Natural killer cell (primary cell): Measurements from ENCODE around the gene L3MBTL4. TPM values are rescaled to one million over a fixed set of nuclear protein-coding genes. Genes with fewer than 3 reads are reported as not detected.

Experiments used
- ATAC-seq, 3 donors: fragments of 150-1000 bp in 2 of 3; fragments of 200-7000 bp in 1 of 3; cut with Tn5 transposase; 1 replicate in 1 of 3; 2 replicates in 2 of 3; pipeline ENCODE4 v1.10.0; 2021; ENCODE audit warnings: mild to moderate bottlenecking in 2 of 3, moderate library complexity in 2 of 3
- DNase-seq, 2 donors: peaks; one replicate each; pipeline versions ENCODE4 v3.0.0 to v3.0.0-alpha.2; 2013 to 2021; ENCODE audit warnings: mixed read lengths in 1 of 2
- H3K27ac ChIP-seq: one replicate; pipeline ENCODE4 v1.5.1; 2013; ENCODE audit warnings: mild to moderate bottlenecking, low read length
- H3K27me3 ChIP-seq: one replicate; pipeline ENCODE4 v1.6.1; 2013; ENCODE audit warnings: low read length; ENCODE audit not compliant: control insufficient read depth, insufficient read depth
- H3K36me3 ChIP-seq: one replicate; pipeline ENCODE4 v1.6.1; 2013; ENCODE audit warnings: low read length; ENCODE audit not compliant: control insufficient read depth, insufficient read depth
- H3K4me1 ChIP-seq: one replicate; pipeline ENCODE4 v1.6.1; 2013; ENCODE audit warnings: low read length; ENCODE audit not compliant: control insufficient read depth, insufficient read depth
- H3K4me3 ChIP-seq: one replicate; pipeline ENCODE4 v1.5.1; 2013; ENCODE audit warnings: low read length
- H3K9me3 ChIP-seq: one replicate; pipeline ENCODE4 v1.6.1; 2013; ENCODE audit warnings: low read length; ENCODE audit not compliant: control insufficient read depth, insufficient read depth
- H3K27ac Mint-ChIP-seq, 2 donors: one replicate each; pipeline ENCODE4 v1.8.0; 2022; ENCODE audit warnings: mild to moderate bottlenecking in 2 of 2, mixed read lengths in 2 of 2, moderate library complexity in 1 of 2
- H3K27me3 Mint-ChIP-seq, 2 donors: one replicate each; pipeline ENCODE4 v1.8.0; 2022; ENCODE audit warnings: low read depth in 2 of 2, mixed read lengths in 2 of 2
- H3K36me3 Mint-ChIP-seq: one replicate; pipeline ENCODE4 v1.8.0; 2022; ENCODE audit warnings: mixed read lengths
- H3K4me1 Mint-ChIP-seq, 2 donors: one replicate each; pipeline ENCODE4 v1.8.0; 2022; ENCODE audit warnings: mixed read lengths in 2 of 2
- H3K4me3 Mint-ChIP-seq: one replicate; pipeline ENCODE4 v1.8.0; 2022; ENCODE audit warnings: mild to moderate bottlenecking, moderate library complexity, mixed read lengths
- H3K9me3 Mint-ChIP-seq, 2 donors: one replicate each; pipeline ENCODE4 v1.8.0; 2022; ENCODE audit warnings: mixed read lengths in 2 of 2
- CTCF ChIP-seq: fragments of 200-600 bp; IDR thresholded peaks from one replicate; pipeline ENCODE4 v1.8.0; 2022; ENCODE audit warnings: antibody characterized with exemption
- WGBS: methylation state at CpG from one replicate; pipeline ENCODE4 v1.1.7; 2013; ENCODE audit warnings: missing lambda C conversion rate; ENCODE audit not compliant: insufficient coverage; 5-methylcytosine and 5-hydroxymethylcytosine counted together
- intact Hi-C: fragments of 100-400 bp; cut with micrococcal nuclease; formaldehyde crosslinking; loops from one replicate; pipeline ENCODE4 v1.14.2; 2022
- total RNA-seq, 4 donors: library from RNA; stranded (reverse); fragments of 120-200 nt in 1 of 4; gene quantifications; one replicate each; pipeline versions ENCODE4 v1.2.3 to v1.2.4, GENCODE V29; 2013 to 2022

L3MBTL4 gene
- total RNA-seq, 3 donors from 2014 or later (not counting 1 experiment from before 2014, with no cell fraction given) = 27.9 to 34.2 (median 30.0) TPM

GRCh38 chr18:6044319-6044718 lies 370.4 kb downstream of the L3MBTL4 start:
- H3K4me1 ChIP-seq = no peaks in the 10 kb centered on the region
- H3K4me3 ChIP-seq = no peak overlapping the region
- TF ChIP-seq CTCF = no peak

GRCh38 chr18:6039055-6039454 lies 375.7 kb downstream of the L3MBTL4 start:
- Histone ChIP-seq H3K36me3 (no peaks in the 10 kb centered on the region), H3K4me3 (no peak overlapping the region), H3K27ac (no peak overlapping the region), H3K27me3 (no peaks in the 10 kb centered on the region), H3K9me3 (no peaks in the 10 kb centered on the region), H3K4me1 (no peaks in the 10 kb centered on the region)
- H3K4me3 Mint-ChIP-seq = no peak overlapping the region
- DNase-seq (no peak), ATAC-seq (no peak)
- H3K27ac Mint-ChIP-seq = no peak overlapping the region
- H3K4me1 Mint-ChIP-seq = peaks cover 0 to 8% of the 10 kb centered on the region in 2 donors
- intact Hi-C loops = no loop called here
- no peak for TF ChIP-seq CTCF
- H3K27me3 Mint-ChIP-seq = no peaks in the 10 kb centered on the region
- H3K36me3 Mint-ChIP-seq = peaks cover 10% of the 10 kb centered on the region
- WGBS = 86% methylated on average over 2 of the region's 2 CpGs
- peaks cover 8 to 10% of the 10 kb centered on the region in 2 donors for H3K9me3 Mint-ChIP-seq

More at GRCh38 chr18:6044319-6044718, 370.4 kb downstream of the L3MBTL4 start:
- Mint-ChIP-seq H3K4me3 (no peak overlapping the region), H3K9me3 (peaks cover 7 to 10% of the 10 kb centered on the region in 2 donors), H3K27ac (no peak overlapping the region), H3K36me3 (no peaks in the 10 kb centered on the region), H3K4me1 (peaks cover 8 to 12% of the 10 kb centered on the region in 2 donors), H3K27me3 (no peaks in the 10 kb centered on the region)
- no peak for ATAC-seq
- H3K27me3 ChIP-seq = no peaks in the 10 kb centered on the region
- DNase-seq = no peak
- H3K27ac ChIP-seq = no peak overlapping the region
- intact Hi-C loops = no loop called here
- H3K36me3 ChIP-seq = no peaks in the 10 kb centered on the region
- 60% methylated on average over 1 of the region's 1 CpG for WGBS
- H3K9me3 ChIP-seq = peaks cover 14% of the 10 kb centered on the region

GRCh38 chr18:6031442-6031841 lies 383.3 kb downstream of the L3MBTL4 start:
- no peak overlapping the region for H3K4me3 ChIP-seq
- ATAC-seq (no peak), DNase-seq (no peak)
- WGBS = 85% methylated on average over 2 of the region's 2 CpGs
- no peak overlapping the region for H3K27ac Mint-ChIP-seq
- intact Hi-C loops = no loop called here
- H3K9me3 Mint-ChIP-seq = peaks cover 2 to 5% of the 10 kb centered on the region in 2 donors
- TF ChIP-seq CTCF = no peak
- H3K36me3 Mint-ChIP-seq = peaks cover 8% of the 10 kb centered on the region
- no peaks in the 10 kb centered on the region for H3K27me3 Mint-ChIP-seq
- H3K4me3 Mint-ChIP-seq = no peak overlapping the region
- H3K4me1 ChIP-seq = no peaks in the 10 kb centered on the region
- no peaks in the 10 kb centered on the region for H3K9me3 ChIP-seq
- H3K27ac ChIP-seq = no peak overlapping the region
- H3K36me3 ChIP-seq = no peaks in the 10 kb centered on the region
- H3K4me1 Mint-ChIP-seq = no peaks in the 10 kb centered on the region
- no peaks in the 10 kb centered on the region for H3K27me3 ChIP-seq

GRCh38 chr18:6031002-6031401 lies 383.7 kb downstream of the L3MBTL4 start:
- ATAC-seq (no peak), DNase-seq (no peak)
- Mint-ChIP-seq H3K27ac (no peak overlapping the region), H3K9me3 (peaks cover under 1 to 2% of the 10 kb centered on the region in 2 donors), H3K27me3 (no peaks in the 10 kb centered on the region), H3K4me1 (no peaks in the 10 kb centered on the region), H3K4me3 (no peak overlapping the region), H3K36me3 (peaks cover 4% of the 10 kb centered on the region)
- no peak for TF ChIP-seq CTCF
- H3K27ac ChIP-seq = no peak overlapping the region
- H3K4me1 ChIP-seq = no peaks in the 10 kb centered on the region
- 60% methylated on average over 1 of the region's 2 CpGs for WGBS
- H3K4me3 ChIP-seq = no peak overlapping the region
- no peaks in the 10 kb centered on the region for H3K36me3 ChIP-seq
- no peaks in the 10 kb centered on the region for H3K9me3 ChIP-seq
- no peaks in the 10 kb centered on the region for H3K27me3 ChIP-seq
- intact Hi-C loops = no loop called here
